Activated CD4-positive, alpha-beta T cell treated with anti-CD3 and anti-CD28 coated beads for 36 hours (primary cell): ENCODE results near the gene TMEM198. TPM values are rescaled to one million over a fixed set of nuclear protein-coding genes. Genes with fewer than 3 reads are reported as not detected.

Experiments used
- ATAC-seq: fragments of 200-7000 bp; cut with Tn5 transposase; one replicate; pipeline ENCODE4 v1.10.0; 2021; ENCODE audit warnings: mild to moderate bottlenecking, moderate library complexity
- CTCF ChIA-PET: fragments of 350-600 bp; sonication (Branson Sonifier 250); formaldehyde crosslinking; loops from one replicate; lab custom pipeline; 2021; ENCODE audit warnings: antibody characterized with exemption; lab: Charles Lee
- POLR2A ChIA-PET: fragments of 350-600 bp; sonication (Branson Sonifier 250); formaldehyde crosslinking; loops from one replicate; lab custom pipeline; 2021; ENCODE audit warnings: antibody characterized with exemption, inconsistent platforms; lab: Charles Lee
- DNase-seq: peaks from one replicate; pipeline ENCODE4 v3.0.0-alpha.2; 2020
- H3K27ac Mint-ChIP-seq: one replicate; pipeline ENCODE4 v1.8.0; 2021; ENCODE audit warnings: mixed read lengths
- H3K27me3 Mint-ChIP-seq: one replicate; pipeline ENCODE4 v1.8.0; 2021; ENCODE audit warnings: mixed read lengths
- H3K36me3 Mint-ChIP-seq: one replicate; pipeline ENCODE4 v1.8.0; 2021; ENCODE audit warnings: low read depth, mixed read lengths
- H3K4me1 Mint-ChIP-seq: one replicate; pipeline ENCODE4 v1.8.0; 2021; ENCODE audit warnings: mixed read lengths
- H3K4me3 Mint-ChIP-seq: one replicate; pipeline ENCODE4 v1.8.0; 2021; ENCODE audit warnings: mild to moderate bottlenecking, moderate library complexity, mixed read lengths
- H3K9me3 Mint-ChIP-seq: one replicate; pipeline ENCODE4 v1.8.0; 2021; ENCODE audit warnings: low read depth, mixed read lengths
- intact Hi-C, 2 experiments: fragments of 100-400 bp; cut with DNase I in 1 of 2; cut with micrococcal nuclease in 1 of 2; formaldehyde crosslinking; loops; one replicate each; pipeline versions ENCODE4 v1.14.2 to v1.15.1; 2022 to 2024; cut with DNase I, micrococcal nuclease
- total RNA-seq, 2 experiments: library from RNA; stranded (reverse); gene quantifications; one replicate each; pipeline ENCODE4 v1.2.3, GENCODE V29; 2021

Gene TMEM198
- total RNA-seq, 2 experiments from 2014 or later: 2.4 to 2.7 TPM

DNA sequence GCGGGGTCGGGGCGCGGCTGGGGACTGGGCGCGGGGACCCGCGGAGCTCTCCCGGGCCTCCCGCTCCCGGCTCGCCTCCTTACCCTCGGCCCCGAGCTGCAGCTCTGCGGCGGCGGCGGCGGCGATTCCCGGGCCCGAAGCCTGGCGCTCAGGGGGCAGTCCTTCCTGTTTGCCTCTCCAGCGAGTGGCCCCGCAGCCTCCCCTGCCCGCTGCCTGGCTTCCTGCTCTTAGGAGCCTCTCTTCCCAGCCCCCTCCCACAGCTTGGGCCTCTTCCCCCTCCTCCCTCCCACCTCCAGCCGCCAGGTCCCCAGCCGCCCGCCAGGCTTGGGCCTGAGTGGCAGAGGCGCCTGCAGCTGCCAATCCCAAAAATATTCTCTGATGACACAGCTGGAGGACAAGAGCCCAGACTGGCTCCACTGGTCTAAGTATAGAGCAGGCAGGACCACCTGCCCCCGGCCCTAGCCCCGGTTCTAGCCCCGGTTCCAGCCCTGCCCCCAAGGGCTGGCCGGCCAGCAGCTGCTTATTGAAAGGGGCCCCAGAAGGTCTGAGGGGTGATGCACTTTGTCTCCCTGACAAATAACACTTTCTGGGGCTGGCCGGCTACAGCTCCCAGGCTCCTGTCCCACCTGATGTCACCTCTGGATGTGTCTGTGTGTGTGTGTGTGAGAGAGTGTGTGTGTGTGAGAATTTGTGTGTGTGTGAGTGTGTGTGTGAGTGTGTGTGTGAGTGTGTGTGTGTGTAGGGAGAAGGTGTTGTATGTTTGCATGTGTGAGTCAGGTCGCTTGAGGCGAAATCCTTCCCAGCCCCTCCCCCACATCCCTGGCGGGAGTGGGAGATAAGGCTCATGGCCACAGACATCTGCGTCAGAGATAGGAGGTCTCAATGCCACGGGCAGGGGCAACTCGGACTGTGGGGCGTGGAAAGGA, 27.7 kb downstream of the TMEM198 start, which contains the start of gene OBSL1:
Gene OBSL1 (minus strand): TSS at position 229 of the 926 bp plus-strand sequence. CDS start 307 bp downstream, outside the sequence.
- no peaks in the 10 kb centered on the region for H3K9me3 Mint-ChIP-seq
- ATAC-seq (no peak), DNase-seq (peak; percentile 21)
- H3K4me3 Mint-ChIP-seq: peak within 1 kb of the TSS; percentile 43
- intact Hi-C loops: loop anchor here in 1 of 2 experiments (2.0 kb wide), 1 partner anchor 25 kb away; the partner anchor contains the start of gene STK11IP
- no peaks in the 10 kb centered on the region for H3K4me1 Mint-ChIP-seq
- POLR2A ChIA-PET: interaction anchor here (0.5 kb wide), 1 partner anchor 22 kb away, joined by 9 read pairs; no protein-coding TSS in a partner anchor
- H3K27ac Mint-ChIP-seq: no peak within 1 kb of the TSS
- CTCF ChIA-PET: interaction anchor here (0.5 to 1.4 kb wide), 6 partner anchors 11 to 71 kb away, joined by 3 to 6 read pairs (median 3); partner anchors contain the start of gene CHPF
- H3K27me3 Mint-ChIP-seq: peaks cover 32% of the 10 kb centered on the region
- H3K36me3 Mint-ChIP-seq: no peaks in the 10 kb centered on the region

DNA sequence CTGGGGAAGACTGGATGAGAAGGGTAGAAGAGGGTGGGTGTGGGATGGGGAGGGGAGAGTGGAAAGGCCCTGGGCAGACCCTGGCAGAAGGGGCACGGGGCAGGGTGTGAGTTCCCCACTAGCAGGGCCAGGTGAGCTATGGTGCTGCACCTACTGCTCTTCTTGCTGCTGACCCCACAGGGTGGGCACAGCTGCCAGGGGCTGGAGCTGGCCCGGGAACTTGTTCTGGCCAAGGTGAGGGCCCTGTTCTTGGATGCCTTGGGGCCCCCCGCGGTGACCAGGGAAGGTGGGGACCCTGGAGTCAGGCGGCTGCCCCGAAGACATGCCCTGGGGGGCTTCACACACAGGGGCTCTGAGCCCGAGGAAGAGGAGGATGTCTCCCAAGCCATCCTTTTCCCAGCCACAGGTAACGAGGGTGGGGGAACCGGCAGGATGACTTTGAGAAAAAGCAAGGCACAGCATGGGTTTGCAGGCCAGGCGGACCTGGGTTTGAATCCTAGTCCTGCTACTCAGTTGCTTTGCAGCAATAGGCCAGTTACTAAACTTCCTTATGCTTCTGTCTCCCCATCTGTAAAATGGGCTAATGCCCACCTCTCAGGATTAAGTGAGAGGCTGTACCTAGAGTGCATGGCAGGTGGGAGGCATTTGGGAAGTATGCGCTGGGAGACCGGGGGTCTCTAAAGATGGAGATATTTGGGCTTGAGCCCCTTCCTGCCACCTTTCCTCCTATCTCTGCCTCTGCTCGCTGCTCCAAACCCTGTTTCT, 28.6 kb downstream of the TMEM198 start, which contains the start of gene INHA:
Gene INHA (plus strand): TSS at position 74 of the 765 bp plus-strand sequence. CDS start 65 bp downstream, at position 139.
- intact Hi-C loops: no loop called here
- CTCF ChIA-PET: interaction anchor here (0.7 to 1.4 kb wide), 2 partner anchors 12 to 29 kb away, joined by 3 to 6 read pairs; partner anchors contain the start of gene CHPF
- peaks cover 34% of the 10 kb centered on the region for H3K27me3 Mint-ChIP-seq

DNA sequence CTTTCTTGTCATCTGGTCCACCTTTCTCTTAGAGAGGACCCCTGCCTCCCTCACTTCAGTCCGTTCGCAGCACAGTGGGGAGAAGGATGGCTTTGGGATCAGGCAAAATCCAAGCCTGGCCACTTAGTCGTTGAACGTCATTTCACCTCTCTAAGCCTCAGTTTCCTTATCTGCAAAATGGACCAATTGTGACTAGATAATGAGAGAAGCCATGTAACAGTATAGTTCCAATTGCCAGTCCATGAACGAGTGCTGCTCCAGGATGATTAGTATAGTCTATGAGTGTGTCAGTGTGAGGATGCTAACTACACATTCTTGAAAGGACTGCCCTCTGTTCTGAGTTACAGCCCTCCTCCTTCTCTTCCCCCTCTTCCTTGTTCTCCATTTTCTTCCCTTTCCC, 29.3 kb downstream of the TMEM198 start:
- no peak overlapping the region for H3K4me3 Mint-ChIP-seq
- H3K36me3 Mint-ChIP-seq: no peaks in the 10 kb centered on the region
- peaks cover 31% of the 10 kb centered on the region for H3K27me3 Mint-ChIP-seq
- ChIA-PET CTCF (no interaction called here), POLR2A (no interaction called here)
- H3K9me3 Mint-ChIP-seq: no peaks in the 10 kb centered on the region
- intact Hi-C loops: no loop called here
- H3K4me1 Mint-ChIP-seq: no peaks in the 10 kb centered on the region
- ATAC-seq (no peak), DNase-seq (no peak)
- H3K27ac Mint-ChIP-seq: no peak overlapping the region

More for the DNA sequence above, 28.6 kb downstream of the TMEM198 start, which contains the start of gene INHA:
- no peaks in the 10 kb centered on the region for H3K9me3 Mint-ChIP-seq
- no peaks in the 10 kb centered on the region for H3K36me3 Mint-ChIP-seq
- POLR2A ChIA-PET: no interaction called here
- no peak within 1 kb of the TSS for H3K27ac Mint-ChIP-seq
- DNase-seq: no peak
- no peaks in the 10 kb centered on the region for H3K4me1 Mint-ChIP-seq
- no peak for ATAC-seq
- H3K4me3 Mint-ChIP-seq: no peak within 1 kb of the TSS

DNA sequence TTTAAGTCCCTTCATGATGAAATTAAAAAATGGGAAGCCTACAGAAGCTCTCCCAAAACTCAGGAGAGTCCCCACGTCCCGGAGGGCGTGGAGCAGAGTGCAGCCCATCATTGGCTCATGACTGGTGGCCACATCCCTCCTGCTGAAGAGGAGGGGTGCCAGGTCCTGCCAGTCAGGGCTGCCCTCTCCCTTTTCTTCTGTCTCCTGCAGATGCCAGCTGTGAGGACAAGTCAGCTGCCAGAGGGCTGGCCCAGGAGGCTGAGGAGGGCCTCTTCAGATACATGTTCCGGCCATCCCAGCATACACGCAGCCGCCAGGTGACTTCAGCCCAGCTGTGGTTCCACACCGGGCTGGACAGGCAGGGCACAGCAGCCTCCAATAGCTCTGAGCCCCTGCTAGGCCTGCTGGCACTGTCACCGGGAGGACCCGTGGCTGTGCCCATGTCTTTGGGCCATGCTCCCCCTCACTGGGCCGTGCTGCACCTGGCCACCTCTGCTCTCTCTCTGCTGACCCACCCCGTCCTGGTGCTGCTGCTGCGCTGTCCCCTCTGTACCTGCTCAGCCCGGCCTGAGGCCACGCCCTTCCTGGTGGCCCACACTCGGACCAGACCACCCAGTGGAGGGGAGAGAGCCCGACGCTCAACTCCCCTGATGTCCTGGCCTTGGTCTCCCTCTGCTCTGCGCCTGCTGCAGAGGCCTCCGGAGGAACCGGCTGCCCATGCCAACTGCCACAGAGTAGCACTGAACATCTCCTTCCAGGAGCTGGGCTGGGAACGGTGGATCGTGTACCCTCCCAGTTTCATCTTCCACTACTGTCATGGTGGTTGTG, 30.9 kb downstream of the TMEM198 start:
- Mint-ChIP-seq H3K27ac (no peak overlapping the region), H3K27me3 (peaks cover 22% of the 10 kb centered on the region), H3K4me1 (no peaks in the 10 kb centered on the region), H3K9me3 (no peaks in the 10 kb centered on the region), H3K36me3 (no peaks in the 10 kb centered on the region), H3K4me3 (no peak overlapping the region)
- no peak for ATAC-seq
- ChIA-PET CTCF (interaction anchor here (0.6 kb wide), 1 partner anchor 110 kb away, joined by 3 read pairs; no protein-coding TSS in a partner anchor), POLR2A (no interaction called here)
- intact Hi-C loops: no loop called here
- DNase-seq: no peak

DNA sequence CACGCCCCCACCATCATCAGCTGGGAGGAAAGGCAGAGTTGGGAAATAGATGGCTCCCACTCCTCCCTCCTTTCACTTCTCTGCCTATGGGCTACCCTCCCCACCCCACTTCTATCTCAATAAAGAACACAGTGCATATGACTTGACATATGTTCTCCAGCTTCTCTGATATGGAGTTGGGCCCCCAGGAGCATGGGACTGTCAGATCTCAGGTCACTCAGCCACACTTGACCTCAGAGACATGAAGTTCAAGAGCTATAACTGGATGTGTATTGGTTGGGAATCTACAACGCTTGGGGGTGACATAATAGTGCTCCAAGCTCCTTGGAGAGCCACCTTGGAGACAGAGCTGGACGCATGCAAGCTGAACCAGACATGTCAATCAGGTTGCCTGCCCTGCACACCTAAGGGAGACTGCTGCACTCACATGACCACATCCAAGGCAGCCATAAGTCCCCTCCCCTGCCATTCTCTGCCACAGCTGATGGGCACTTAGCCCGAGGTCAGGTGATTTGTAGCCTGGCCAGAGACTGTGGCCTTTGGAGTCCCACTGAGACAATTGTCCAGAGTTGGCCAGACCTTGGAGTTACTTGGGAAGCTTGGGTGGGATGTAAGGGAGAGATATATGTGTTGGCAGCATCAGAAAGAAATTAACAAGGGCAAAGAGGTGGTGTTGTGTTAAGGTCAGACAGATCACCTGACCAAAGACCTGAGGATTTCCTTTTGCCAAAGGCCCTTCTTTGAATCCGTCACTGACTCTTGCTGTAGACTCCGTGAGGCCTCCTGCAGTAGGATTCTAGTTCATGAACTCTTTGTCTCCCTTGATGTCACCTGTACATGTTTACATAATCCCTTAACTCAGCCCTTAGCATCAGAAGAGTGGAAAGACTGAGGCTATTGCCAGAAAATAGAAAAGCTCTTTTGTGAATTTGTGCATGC, 32.0 kb downstream of the TMEM198 start:
- Mint-ChIP-seq H3K9me3 (no peaks in the 10 kb centered on the region), H3K4me1 (no peaks in the 10 kb centered on the region), H3K4me3 (no peak overlapping the region), H3K36me3 (no peaks in the 10 kb centered on the region), H3K27ac (no peak overlapping the region), H3K27me3 (peaks cover 17% of the 10 kb centered on the region)
- intact Hi-C loops: no loop called here
- DNase-seq (no peak), ATAC-seq (no peak)
- ChIA-PET POLR2A (interaction anchor here (0.6 to 0.7 kb wide), 2 partner anchors 27 to 76 kb away, joined by 3 read pairs; no protein-coding TSS in a partner anchor), CTCF (interaction anchor here (0.6 to 1.7 kb wide), 3 partner anchors 15 to 111 kb away, joined by 3 read pairs; no protein-coding TSS in a partner anchor)

DNA sequence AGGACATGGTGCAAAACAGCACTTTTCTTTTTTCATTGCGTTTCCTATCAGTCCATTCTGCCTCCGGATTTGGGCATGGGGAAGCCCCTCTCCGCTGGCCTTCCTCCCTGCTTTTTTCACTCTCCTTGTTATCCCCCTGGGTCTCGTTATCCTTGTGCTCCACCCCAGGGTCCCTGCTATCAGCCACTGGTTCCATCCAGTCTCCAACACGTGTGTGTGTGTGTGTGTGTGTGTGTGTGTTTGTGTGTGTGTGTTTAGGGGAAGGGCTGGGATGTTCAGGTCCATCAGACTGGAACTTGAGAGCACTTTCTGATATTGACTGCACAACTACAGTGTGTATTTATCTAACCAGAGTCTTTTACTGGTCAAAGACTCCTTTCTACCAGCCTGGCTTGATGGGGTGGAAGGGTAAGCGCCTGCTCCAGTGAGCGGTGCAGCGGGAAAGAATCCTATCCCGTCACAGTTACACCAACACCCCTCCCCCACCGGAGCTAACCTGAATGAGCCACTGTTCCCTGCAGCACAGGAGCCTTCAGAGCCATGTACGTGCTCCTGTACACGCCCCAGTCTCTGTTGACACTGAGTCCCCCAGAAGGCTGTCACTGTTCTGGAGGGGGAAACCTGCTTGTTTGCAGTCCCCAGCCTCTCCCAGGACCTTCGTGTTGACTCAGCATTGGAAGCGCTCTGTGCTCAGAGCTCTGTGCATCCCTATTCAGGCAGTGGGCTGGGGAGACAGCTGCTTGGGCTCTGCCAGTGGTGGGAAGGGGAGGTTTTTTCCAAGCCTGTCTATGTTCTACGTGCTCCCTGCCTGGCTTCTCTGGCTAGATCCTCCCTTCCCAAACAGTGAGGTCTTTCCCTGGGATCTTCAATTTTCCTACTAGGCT, 32.9 kb downstream of the TMEM198 start:
- no peak overlapping the region for H3K4me3 Mint-ChIP-seq
- H3K4me1 Mint-ChIP-seq: no peaks in the 10 kb centered on the region

DNA sequence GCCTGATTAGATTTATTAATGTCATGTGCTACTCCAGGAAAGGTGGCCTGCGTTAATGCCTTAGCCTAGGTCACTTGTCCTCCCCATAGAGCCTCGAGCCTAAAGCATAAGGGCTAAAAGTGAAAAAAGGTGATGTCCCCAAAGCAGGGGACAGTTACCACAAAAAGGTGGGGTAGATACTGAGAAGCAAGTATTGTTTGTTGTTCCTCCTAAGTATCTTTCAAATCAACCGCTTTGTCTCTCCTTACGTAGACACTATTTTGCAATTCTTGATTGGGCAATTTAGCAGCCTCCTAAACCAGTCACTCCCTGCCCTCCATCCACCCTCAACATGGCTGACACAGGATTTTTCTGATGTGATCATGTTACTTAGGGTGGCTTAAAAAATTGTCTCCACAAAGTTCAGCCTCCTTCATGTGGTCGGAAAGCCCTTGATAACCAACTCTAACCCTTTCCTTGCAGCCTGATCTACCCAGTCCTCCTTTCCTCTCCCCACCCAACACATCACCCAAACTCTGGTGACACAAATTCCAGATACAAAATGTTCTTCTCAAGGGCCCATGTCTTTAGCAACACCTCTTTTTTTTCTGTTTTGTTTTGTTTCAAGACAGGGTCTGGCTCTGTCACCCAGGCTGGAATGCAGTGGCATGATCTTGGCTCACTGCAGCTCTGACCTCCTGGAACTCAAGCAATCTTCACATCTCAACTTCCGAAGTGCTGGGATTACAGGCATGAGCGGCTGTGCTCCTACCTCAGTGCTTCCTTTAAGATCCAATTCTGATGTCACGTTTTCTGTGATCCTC, 35.2 kb downstream of the TMEM198 start:
- CTCF ChIA-PET: interaction anchor here (1.2 to 1.9 kb wide), 2 partner anchors 18 to 19 kb away, joined by 3 to 5 read pairs; no protein-coding TSS in a partner anchor
- DNase-seq (no peak), ATAC-seq (no peak)
- POLR2A ChIA-PET: no interaction called here
- Mint-ChIP-seq H3K27ac (no peak overlapping the region), H3K9me3 (no peaks in the 10 kb centered on the region), H3K4me1 (no peaks in the 10 kb centered on the region), H3K27me3 (peaks cover 7% of the 10 kb centered on the region), H3K4me3 (no peak overlapping the region), H3K36me3 (no peaks in the 10 kb centered on the region)
- intact Hi-C loops: no loop called here

More for the DNA sequence above, 32.9 kb downstream of the TMEM198 start:
- Mint-ChIP-seq H3K9me3 (no peaks in the 10 kb centered on the region), H3K27ac (no peak overlapping the region), H3K36me3 (no peaks in the 10 kb centered on the region), H3K27me3 (peaks cover 16% of the 10 kb centered on the region)
- no peak for DNase-seq
- ATAC-seq: no peak
- POLR2A ChIA-PET: interaction anchor here (0.6 to 0.7 kb wide), 2 partner anchors 26 to 77 kb away, joined by 3 read pairs; no protein-coding TSS in a partner anchor
- CTCF ChIA-PET: interaction anchor here (1.0 to 1.9 kb wide), 3 partner anchors 16 to 35 kb away, joined by 3 to 5 read pairs (median 3); no protein-coding TSS in a partner anchor
- intact Hi-C loops: no loop called here

DNA sequence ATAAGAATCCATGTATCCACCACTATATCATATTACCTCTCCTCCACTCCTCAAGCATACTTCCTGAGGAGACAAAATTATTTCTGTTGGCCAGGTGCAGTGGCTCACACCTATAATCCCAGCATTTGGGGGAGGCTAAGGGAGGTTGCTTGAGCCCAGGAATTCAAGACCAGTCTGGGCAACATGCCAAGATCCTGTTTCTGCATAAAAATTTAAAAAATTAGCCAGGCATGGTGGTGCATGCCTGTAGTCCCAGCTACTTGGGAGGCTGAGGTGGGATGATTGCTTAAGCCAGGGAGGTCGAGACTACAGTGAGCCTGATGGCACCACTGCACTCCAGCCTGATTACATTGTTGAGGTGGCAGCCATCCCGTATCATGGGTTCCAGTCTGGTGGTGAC, 37.5 kb downstream of the TMEM198 start:
- H3K36me3 Mint-ChIP-seq: no peaks in the 10 kb centered on the region
- no peaks in the 10 kb centered on the region for H3K4me1 Mint-ChIP-seq

More for the DNA sequence above, 37.5 kb downstream of the TMEM198 start:
- CTCF ChIA-PET: interaction anchor here (0.5 kb wide), 1 partner anchor 730 kb away, joined by 3 read pairs; no protein-coding TSS in a partner anchor
- no peak overlapping the region for H3K4me3 Mint-ChIP-seq
- ATAC-seq (no peak), DNase-seq (no peak)
- peaks cover 9% of the 10 kb centered on the region for H3K27me3 Mint-ChIP-seq
- POLR2A ChIA-PET: no interaction called here
- H3K27ac Mint-ChIP-seq: no peak overlapping the region
- no peaks in the 10 kb centered on the region for H3K9me3 Mint-ChIP-seq
- intact Hi-C loops: no loop called here
